GM06990 (cell line): ENCODE measurements around the gene PITX2.

Source experiments
- DNase-seq: peaks from one replicate; pipeline ENCODE4 v3.0.0-alpha.2; 2011; ENCODE audit not compliant: insufficient read length; ENCODE audit errors: extremely low read depth
- H3K27me3 ChIP-seq: replicated peaks from 2 replicates; pipeline ENCODE4 v1.6.0; 2011; ENCODE audit warnings: low read length; ENCODE audit not compliant: control insufficient read depth, insufficient read depth
- H3K36me3 ChIP-seq: 2 replicates; pipeline ENCODE4 v1.5.1; 2011; ENCODE audit warnings: low read length; ENCODE audit not compliant: control insufficient read depth, insufficient read depth
- H3K4me3 ChIP-seq: replicated peaks from 2 replicates; pipeline ENCODE4 v1.5.1; 2011; ENCODE audit warnings: low read depth, mild to moderate bottlenecking, control low read depth, low read length
- CTCF ChIP-seq: IDR thresholded peaks from 2 replicates; pipeline ENCODE4 v1.5.1; 2011; ENCODE audit warnings: low read length, control low read depth, mild to moderate bottlenecking, inconsistent platforms; ENCODE audit not compliant: insufficient read depth, poor library complexity, severe bottlenecking

Gene PITX2

GRCh38 chr4:110612631-110613269 lies 10.1 kb downstream of the PITX2 start:
- TF ChIP-seq CTCF: no peak
- H3K36me3 ChIP-seq: no peaks in the 10 kb centered on the region
- no peaks in the 10 kb centered on the region for H3K27me3 ChIP-seq

GRCh38 chr4:110611968-110612447 lies 10.9 kb downstream of the PITX2 start:
- Histone ChIP-seq H3K27me3 (no peaks in the 10 kb centered on the region), H3K4me3 (no peak overlapping the region), H3K36me3 (no peaks in the 10 kb centered on the region)
- TF ChIP-seq CTCF: no peak
- DNase-seq: no peak

More at GRCh38 chr4:110612631-110613269, 10.1 kb downstream of the PITX2 start:
- DNase-seq: no peak
- no peak overlapping the region for H3K4me3 ChIP-seq

- Histone ChIP-seq H3K4me3 (no peak overlapping the region), H3K36me3 (no peaks in the 10 kb centered on the region), H3K27me3 (no peaks in the 10 kb centered on the region)
- no peak for DNase-seq
- no peak for TF ChIP-seq CTCF
These were observed 11.7 kb downstream of the PITX2 start for GRCh38 chr4:110610940-110611831.

- H3K4me3 ChIP-seq: no peak overlapping the region
- no peak for TF ChIP-seq CTCF
- no peaks in the 10 kb centered on the region for H3K27me3 ChIP-seq
- DNase-seq: no peak
- H3K36me3 ChIP-seq: no peaks in the 10 kb centered on the region
These were observed 12.3 kb downstream of the PITX2 start for GRCh38 chr4:110610620-110610939.

GRCh38 chr4:110609044-110609750 lies 13.7 kb downstream of the PITX2 start:
- H3K36me3 ChIP-seq: no peaks in the 10 kb centered on the region
- H3K27me3 ChIP-seq: no peaks in the 10 kb centered on the region
- no peak overlapping the region for H3K4me3 ChIP-seq
- TF ChIP-seq CTCF: no peak
- no peak for DNase-seq
